NCI-H774 (cell line): ENCODE measurements around the gene DPF1.

ENCODE experiments used
- DNase-seq: peaks from one replicate; lab custom pipeline; 2025; lab: John Stamatoyannopoulos, UW

The DPF1 gene

DNA sequence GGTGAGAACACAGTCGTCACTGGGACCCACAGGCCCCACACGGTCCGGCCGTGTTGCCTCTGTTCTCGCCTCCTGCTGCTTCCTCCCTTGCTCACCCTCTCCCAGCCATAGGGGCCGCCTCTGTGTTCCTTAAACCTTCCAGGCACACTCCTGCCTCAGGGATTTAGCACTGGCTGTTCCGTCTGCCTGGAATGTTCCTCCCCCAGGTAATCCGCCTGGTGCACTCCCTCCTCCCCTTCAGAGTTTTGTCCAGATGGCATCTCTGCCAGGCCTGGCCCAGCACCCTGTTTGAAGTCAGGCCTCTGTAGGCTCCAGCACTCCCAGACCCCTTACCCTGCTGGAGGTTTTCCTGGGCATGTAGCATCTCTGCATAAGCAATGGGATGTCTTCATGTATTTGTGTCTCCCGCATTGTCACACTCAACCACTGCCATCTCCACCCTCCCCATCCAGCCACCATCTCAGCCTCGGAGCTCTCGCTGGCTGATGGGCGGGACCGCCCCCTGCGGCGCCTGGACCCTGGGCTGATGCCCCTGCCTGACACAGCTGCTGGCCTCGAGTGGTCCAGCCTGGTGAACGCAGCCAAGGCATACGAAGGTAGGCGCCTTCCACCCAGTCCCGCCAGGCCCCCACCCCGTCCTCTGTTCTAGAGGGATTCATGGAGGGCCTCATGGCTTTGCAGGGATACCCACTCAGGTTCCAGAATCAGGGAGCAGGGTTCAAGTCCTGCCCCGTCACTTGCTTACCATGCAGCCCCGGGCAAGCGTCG lies 25.9 kb downstream of the DPF1 start:
- no peak for DNase-seq

DNA sequence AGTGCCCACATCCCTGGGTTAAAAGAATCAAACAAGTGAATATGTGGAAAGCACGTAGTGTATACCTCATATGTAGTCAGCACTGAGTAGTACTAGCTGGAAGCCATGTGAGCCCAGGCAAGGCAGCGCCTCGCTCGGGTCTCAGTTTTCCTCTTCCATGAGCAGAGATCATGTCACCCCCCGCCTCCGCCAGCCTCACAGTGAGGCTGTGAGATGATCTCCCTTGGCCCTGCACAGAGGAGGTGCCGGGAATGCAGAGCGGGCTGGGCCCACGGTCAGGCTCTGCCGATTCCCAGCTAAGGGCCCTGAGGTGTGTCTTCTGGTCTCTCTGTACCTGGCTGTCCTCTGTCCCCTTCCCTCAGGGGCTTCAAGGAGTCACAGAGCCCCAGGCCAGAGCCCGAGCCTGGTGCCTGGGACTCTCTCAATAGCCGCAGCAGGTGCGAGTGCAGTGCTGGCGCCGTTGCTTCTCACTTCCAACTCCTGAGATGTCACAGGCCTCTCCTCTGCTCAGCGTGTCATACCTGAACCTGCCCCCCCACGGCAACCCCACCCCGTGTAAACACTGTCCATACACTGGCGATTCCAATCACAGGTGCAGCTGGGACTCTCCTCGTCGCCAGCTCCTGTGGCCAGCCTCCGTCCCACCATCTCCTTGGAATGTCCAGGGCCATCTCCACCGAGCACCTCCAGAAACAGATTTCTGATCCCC lies 26.9 kb downstream of the DPF1 start:
- no peak for DNase-seq

DNA sequence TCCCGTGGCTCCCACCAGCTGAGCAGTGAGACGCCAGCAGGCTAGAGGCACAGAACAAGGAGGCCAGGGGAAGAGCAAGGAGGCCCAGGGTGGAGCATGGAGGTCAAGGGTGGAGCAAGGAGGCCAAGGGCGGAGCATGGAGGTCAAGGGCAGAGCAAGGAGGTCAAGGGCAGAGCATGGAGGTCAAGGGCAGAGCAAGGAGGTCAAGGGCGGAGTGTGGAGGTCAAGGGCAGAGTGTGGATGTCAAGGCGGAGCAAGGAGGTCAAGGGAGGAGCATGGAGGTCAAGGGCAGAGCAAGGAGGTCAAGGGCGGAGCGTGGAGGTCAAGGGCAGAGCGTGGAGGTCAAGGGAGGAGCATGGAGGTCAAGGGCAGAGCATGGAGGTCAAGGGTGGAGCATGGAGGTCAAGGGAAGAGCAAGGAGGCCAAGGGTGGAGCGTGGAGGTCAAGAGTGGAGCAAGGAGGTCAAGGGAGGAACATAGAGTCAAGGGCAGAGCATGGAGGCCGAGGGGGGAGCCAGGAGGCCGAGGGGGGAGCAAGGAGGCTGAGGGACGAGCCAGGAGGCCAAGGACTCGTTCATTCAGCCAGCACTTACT lies 27.7 kb downstream of the DPF1 start:
- DNase-seq = no peak

DNA sequence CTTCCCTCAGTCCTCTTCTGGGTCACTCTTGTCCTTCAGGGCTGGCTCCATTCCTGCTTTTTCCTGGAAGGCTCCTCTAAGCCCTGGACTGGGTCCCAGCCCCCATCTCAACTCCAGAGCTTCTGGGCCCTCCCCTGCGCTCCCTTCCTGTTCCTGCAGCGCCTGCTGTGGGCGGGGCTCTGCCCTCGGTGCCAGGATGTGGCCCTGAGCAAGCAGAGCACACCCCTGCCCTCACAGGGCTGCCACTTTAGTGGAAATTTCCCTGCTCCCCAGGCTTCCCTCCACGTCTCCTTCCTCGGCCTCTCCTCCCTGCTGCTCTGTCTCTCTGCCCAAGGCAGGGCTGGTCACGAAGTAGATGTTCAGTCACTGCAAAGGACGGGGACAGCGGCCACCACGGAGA lies 28.8 kb downstream of the DPF1 start:
- DNase-seq = no peak

DNA sequence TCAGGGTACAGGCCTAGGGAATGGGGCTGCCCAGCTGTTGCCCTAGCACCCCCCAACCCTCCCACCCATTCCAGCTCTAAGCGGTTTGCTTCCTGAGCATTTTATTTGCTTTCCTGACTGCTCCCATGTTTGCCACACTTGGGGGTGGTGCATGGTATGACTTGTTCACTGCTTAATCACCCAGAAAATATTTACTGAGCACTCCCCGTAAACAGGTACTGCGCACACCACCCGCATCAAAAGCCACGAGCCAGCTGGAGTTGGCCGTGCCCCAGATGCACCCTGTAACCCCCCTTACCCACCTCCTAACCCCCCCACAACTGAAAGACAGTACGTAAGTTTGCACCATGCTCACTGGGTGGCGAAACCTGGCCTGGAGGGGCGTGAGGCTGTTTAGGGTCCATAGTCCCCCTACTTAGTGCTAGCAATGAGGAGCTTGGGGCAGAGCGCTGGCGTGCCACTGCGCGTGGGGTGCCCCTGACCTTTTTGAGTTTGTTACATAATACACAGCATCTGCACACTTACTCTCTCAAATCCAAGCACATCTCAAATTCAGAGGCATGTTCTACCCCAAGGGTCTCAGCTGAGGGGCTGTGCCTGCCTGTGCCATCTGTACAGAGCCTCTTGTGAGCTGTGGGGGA lies 29.8 kb downstream of the DPF1 start:
- peak; percentile 45 for DNase-seq

DNA sequence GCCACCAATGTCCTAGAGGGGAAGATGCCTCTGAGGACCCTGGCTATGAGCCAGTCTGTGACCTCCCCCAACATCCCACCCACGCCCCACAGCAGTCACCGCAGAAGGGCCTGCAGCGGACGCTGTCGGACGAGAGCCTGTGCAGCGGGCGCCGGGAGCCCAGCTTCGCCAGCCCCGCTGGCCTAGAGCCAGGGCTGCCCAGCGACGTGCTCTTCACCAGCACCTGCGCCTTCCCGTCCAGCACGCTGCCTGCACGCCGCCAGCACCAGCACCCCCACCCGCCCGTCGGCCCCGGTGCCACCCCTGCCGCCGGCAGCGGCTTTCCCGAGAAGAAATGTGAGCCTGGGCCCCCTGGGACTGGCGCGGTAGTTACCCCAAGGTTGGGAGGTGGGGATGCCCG lies 30.6 kb downstream of the DPF1 start:
- peak; percentile 76 for DNase-seq

- DNase-seq = no peak
These were observed 32.3 kb downstream of the DPF1 start for GRCh38 chr19:38191747-38192146.

GRCh38 chr19:38190793-38191192 lies 33.2 kb downstream of the DPF1 start:
- no peak for DNase-seq

GRCh38 chr19:38190061-38190460 lies 34.0 kb downstream of the DPF1 start:
- no peak for DNase-seq

DNA sequence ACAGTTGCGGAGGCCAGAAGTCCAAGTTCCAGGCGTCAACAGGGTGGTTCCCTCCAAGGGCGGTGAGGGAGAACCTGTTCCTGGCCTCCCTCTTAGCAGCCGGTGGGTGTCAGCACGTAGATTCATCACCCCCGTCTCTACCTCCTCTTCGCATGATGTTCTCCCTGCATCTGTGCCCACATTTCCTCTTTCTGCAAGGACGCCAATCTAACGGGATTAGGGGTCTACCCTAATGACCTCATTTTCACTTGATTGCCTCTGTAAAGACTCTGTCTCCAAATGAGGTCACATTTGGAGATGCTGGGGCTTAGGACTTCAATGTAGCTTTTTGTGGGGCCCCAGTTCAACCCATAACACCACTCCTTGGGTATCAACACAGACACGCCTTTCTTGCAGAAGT lies 38.5 kb downstream of the DPF1 start:
- no peak for DNase-seq

GRCh38 chr19:38184815-38185214 lies 39.2 kb downstream of the DPF1 start:
- no peak for DNase-seq

GRCh38 chr19:38183251-38183897 lies 40.6 kb downstream of the DPF1 start:
- DNase-seq = no peak

- DNase-seq = no peak
These were observed 41.3 kb downstream of the DPF1 start for GRCh38 chr19:38182536-38183210.

DNA sequence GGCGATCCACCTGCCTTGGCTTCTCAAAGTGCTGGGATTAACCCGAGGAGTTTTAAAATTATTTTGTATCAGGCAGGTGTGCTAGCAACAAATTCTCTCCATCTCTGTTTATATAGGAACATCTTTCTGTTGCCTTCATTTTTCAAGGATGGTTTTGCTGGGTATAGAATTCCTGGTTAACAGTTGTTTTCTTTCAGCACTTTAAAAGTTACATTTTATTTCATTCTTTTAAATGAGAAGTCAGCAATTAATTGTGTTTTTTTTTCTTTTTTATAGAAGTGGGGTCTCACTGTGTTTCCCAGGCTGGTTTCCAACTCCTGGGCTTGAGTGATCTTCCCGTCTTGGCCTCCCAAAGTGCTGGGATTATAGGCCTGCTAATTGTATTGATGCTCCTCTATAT lies 44.0 kb downstream of the DPF1 start:
- DNase-seq = no peak

- no peak for DNase-seq
These were observed 48.6 kb downstream of the DPF1 start for GRCh38 chr19:38175422-38175821.

GRCh38 chr19:38173291-38174041 lies 50.6 kb downstream of the DPF1 start:
- peak; percentile 39 for DNase-seq

GRCh38 chr19:38172001-38172400 lies 52.0 kb downstream of the DPF1 start:
- DNase-seq = no peak

GRCh38 chr19:38170334-38170733 lies 53.7 kb downstream of the DPF1 start:
- DNase-seq = no peak

- no peak for DNase-seq
These were observed 55.4 kb downstream of the DPF1 start for GRCh38 chr19:38168637-38169036.

DNA sequence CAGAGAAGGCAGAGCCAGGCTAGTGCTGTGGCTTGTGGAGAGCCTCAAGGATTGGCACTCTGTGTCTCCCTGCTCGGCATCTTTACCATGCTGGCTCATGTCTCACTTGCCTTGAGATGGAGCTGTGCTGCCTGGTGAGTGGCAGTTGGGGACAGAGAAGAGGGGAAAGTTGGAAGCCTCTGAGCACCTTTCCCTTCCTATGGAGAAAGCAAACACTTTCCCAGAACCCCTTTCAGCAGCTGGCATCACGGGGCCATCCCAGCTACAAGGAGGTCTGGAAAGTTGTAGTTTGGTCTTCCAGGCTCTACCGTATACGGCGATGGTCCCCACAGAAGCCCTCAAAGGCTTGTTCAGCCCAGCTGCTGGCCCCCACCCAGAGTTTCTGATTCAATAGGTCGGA lies 58.7 kb downstream of the DPF1 start:
- no peak for DNase-seq

GRCh38 chr19:38164526-38164925 lies 59.5 kb downstream of the DPF1 start:
- no peak for DNase-seq
